ENCODE data around the gene ACKR4.

DNA sequence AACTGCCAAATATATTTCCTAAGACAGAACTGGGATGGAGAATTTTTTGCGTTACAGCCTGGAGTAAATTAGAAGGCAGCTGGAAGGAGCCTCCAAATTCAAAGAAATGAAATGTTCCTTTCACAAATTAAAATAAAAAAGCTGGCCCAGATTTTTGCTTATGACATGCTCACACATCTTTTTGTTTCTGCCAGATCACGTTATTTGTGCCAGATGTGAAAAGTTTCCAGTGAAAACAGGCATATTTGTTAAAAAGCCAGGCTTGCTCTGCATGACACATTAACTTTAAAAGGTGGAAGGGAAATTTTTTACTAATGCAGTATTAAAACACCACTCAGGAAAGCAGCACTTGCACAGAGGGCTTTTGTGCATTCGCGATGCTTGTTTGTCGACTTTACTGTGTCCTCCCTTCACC is 23.3 kb upstream of the ACKR4 start:
- TF ChIP-seq, protein P1, sequence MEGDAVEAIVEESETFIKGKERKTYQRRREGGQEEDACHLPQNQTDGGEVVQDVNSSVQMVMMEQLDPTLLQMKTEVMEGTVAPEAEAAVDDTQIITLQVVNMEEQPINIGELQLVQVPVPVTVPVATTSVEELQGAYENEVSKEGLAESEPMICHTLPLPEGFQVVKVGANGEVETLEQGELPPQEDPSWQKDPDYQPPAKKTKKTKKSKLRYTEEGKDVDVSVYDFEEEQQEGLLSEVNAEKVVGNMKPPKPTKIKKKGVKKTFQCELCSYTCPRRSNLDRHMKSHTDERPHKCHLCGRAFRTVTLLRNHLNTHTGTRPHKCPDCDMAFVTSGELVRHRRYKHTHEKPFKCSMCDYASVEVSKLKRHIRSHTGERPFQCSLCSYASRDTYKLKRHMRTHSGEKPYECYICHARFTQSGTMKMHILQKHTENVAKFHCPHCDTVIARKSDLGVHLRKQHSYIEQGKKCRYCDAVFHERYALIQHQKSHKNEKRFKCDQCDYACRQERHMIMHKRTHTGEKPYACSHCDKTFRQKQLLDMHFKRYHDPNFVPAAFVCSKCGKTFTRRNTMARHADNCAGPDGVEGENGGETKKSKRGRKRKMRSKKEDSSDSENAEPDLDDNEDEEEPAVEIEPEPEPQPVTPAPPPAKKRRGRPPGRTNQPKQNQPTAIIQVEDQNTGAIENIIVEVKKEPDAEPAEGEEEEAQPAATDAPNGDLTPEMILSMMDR (IDR thresholded peaks at IDR 0.05; ENCODE audit: low read depth, low read length, poor library complexity, severe bottlenecking), result no peak
- TF ChIP-seq EZH2phosphoT487 (IDR thresholded peaks at IDR 0.05; ENCODE audit: borderline replicate concordance, low read length), result no peak
